Tibial nerve (tissue), 4 donors: ENCODE results near the gene ADCY6. TPM values are rescaled to one million over a fixed set of nuclear protein-coding genes. Genes with fewer than 3 reads are reported as not detected.

ENCODE experiments used
- DNase-seq, 2 donors: peaks; one replicate each; pipeline ENCODE4 v3.0.0-alpha.2; 2019; ENCODE audit warnings: low spot score in 2 of 2
- H3K27ac ChIP-seq, 4 donors: fragments of 200-600 bp; sonication (generic) in 3 of 4; one replicate each; pipeline ENCODE4 v1.5.1; 2017 to 2019; ENCODE audit warnings: mild to moderate bottlenecking in 1 of 4
- H3K27me3 ChIP-seq, 2 donors: fragments of 200-600 bp; sonication (generic) in 1 of 2; one replicate each; pipeline versions ENCODE4 v1.5.1 to v1.6.0; 2017 to 2019
- H3K36me3 ChIP-seq, 3 donors: fragments of 200-600 bp; sonication (generic); one replicate each; pipeline ENCODE4 v1.5.1; 2018 to 2019
- H3K4me1 ChIP-seq, 4 donors: fragments of 200-600 bp; sonication (generic) in 3 of 4; one replicate each; pipeline ENCODE4 v1.5.1; 2017 to 2019
- H3K4me3 ChIP-seq, 4 donors: fragments of 200-600 bp; sonication (generic) in 3 of 4; one replicate each; pipeline ENCODE4 v1.5.1; 2017 to 2019; ENCODE audit warnings: mild to moderate bottlenecking in 1 of 4, moderate library complexity in 1 of 4
- H3K9me3 ChIP-seq, 4 donors: fragments of 200-600 bp; sonication (generic) in 3 of 4; one replicate each; pipeline ENCODE4 v1.5.1; 2017 to 2019
- EP300 ChIP-seq, 2 donors: sonication (generic); formaldehyde crosslinking; IDR thresholded peaks; one replicate each; pipeline ENCODE4 v1.6.1; 2017; ENCODE audit warnings: antibody characterized with exemption in 2 of 2, mild to moderate bottlenecking in 1 of 2
- POLR2A ChIP-seq, 2 donors: fragments of 450-650 bp; IDR thresholded peaks; one replicate each; pipeline ENCODE4 v1.6.1; 2017; ENCODE audit warnings: antibody characterized with exemption in 2 of 2, mild to moderate bottlenecking in 2 of 2, moderate library complexity in 2 of 2
- WGBS, 2 donors: methylation state at CpG; one replicate each; pipeline ENCODE4 v1.1.5; 2018; 5-methylcytosine and 5-hydroxymethylcytosine counted together
- total RNA-seq, 4 donors: library from RNA; depleted of rRNA; stranded (reverse); fragments of >200 nt; gene quantifications; one replicate each; pipeline ENCODE4 v1.1.0, GENCODE V29; 2016
- TF ChIP-seq, protein P1 (sequence below), 5 experiments: fragments of 200-600 bp in 3 of 5; fragments of 450-650 bp in 2 of 5; sonication (generic) in 3 of 5; IDR thresholded peaks; one replicate each; pipeline ENCODE4 v1.5.1; 2016 to 2019; ENCODE audit warnings: antibody characterized with exemption in 5 of 5, mild to moderate bottlenecking in 3 of 5, moderate library complexity in 2 of 5

Gene ADCY6
- total RNA-seq, 4 donors from 2014 or later: 53.3 to 74.7 (median 57.1) TPM

DNA sequence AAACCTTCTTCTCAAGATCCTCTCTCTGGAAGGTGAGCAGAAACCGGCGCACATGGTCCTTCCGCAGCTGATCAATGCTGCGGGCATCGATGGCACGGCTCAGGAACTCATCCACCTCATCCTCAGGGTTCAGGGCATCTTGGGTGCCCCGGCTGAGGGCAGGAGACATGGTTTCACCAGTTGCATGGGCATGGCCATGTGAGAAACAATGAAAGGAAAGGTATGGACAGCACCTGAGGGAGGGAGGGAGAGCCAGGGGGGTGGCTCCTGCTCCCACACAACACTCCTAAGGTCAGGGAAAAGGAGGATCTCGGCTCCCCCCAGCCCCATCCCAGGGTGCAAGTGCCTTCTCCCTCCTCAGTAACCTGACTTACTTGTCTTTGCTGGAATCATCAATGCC, 13.6 kb downstream of the ADCY6 start:
- H3K27ac ChIP-seq: no peak overlapping the region
- peaks cover 0 to 32% (median 15%) of the 10 kb centered on the region in 4 donors for H3K4me1 ChIP-seq
- no peaks in the 10 kb centered on the region for H3K9me3 ChIP-seq
- no peak for TF ChIP-seq POLR2A (IDR thresholded peaks at IDR 0.05)
- TF ChIP-seq, protein P1, sequence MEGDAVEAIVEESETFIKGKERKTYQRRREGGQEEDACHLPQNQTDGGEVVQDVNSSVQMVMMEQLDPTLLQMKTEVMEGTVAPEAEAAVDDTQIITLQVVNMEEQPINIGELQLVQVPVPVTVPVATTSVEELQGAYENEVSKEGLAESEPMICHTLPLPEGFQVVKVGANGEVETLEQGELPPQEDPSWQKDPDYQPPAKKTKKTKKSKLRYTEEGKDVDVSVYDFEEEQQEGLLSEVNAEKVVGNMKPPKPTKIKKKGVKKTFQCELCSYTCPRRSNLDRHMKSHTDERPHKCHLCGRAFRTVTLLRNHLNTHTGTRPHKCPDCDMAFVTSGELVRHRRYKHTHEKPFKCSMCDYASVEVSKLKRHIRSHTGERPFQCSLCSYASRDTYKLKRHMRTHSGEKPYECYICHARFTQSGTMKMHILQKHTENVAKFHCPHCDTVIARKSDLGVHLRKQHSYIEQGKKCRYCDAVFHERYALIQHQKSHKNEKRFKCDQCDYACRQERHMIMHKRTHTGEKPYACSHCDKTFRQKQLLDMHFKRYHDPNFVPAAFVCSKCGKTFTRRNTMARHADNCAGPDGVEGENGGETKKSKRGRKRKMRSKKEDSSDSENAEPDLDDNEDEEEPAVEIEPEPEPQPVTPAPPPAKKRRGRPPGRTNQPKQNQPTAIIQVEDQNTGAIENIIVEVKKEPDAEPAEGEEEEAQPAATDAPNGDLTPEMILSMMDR (IDR thresholded peaks at IDR 0.05): no peak
- TF ChIP-seq EP300 (IDR thresholded peaks at IDR 0.05): no peak
- peaks cover 0 to 78% (median 5%) of the 10 kb centered on the region in 3 donors for H3K36me3 ChIP-seq
- H3K4me3 ChIP-seq: no peak overlapping the region
- no peaks in the 10 kb centered on the region for H3K27me3 ChIP-seq
- WGBS, 2 donors: 92 to 94% methylated on average over 8 of the region's 8 CpGs
- DNase-seq: no peak

DNA sequence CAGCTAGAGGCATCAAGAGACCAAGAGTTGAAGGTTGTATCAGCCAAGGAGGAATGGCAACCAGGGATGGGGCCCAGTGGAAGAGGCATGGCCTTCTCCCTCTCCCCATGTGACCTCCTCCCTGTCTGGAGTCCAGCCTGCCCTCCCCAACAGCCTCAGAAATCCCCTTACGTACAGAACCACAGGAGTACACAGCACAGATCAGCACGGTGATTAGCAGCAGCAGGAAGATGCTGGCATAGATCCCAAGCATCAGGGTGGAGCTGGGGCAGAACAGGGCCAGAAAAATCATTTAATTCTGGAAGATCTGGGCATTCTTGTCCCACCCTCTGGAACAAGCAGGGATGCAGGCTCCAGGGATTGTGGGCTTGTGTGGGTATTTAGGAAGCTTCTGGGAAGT, 14.4 kb downstream of the ADCY6 start:
- Histone ChIP-seq H3K9me3 (no peaks in the 10 kb centered on the region), H3K27ac (no peak overlapping the region)
- WGBS, 2 donors: 28 to 31% methylated on average over 2 of the region's 2 CpGs

DNA sequence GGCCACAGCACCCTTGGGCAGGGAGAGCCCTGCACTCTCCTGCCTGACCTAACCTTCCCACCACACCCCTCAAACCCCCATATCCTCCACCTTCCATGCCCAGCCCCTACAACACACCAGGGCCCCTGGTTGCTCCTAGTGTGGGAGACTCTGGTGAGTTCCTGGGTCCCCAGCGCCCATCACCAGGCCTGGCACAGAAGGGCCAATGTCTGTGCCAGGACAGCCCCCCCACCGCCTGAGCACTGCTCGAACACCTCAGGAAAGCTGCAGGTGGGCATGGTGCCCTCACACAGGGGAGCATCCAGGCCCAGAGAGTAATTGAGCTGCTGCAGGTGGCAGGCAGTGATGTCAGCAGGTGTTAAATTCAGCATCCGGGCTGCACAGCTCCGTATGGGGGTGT, 15.2 kb downstream of the ADCY6 start:
- Histone ChIP-seq H3K36me3 (peaks cover 0 to 92% (median 8%) of the 10 kb centered on the region in 3 donors), H3K27ac (no peak overlapping the region), H3K4me3 (no peak overlapping the region), H3K27me3 (no peaks in the 10 kb centered on the region), H3K9me3 (no peaks in the 10 kb centered on the region), H3K4me1 (peaks cover 0 to 16% (median 3%) of the 10 kb centered on the region in 4 donors)
- TF ChIP-seq POLR2A (IDR thresholded peaks at IDR 0.05): no peak
- no peak for TF ChIP-seq EP300 (IDR thresholded peaks at IDR 0.05)
- TF ChIP-seq, protein P1 (IDR thresholded peaks at IDR 0.05): no peak
- 91 to 93% methylated on average over 5 of the region's 5 CpGs for WGBS, 2 donors
- no peak for DNase-seq

More for the DNA sequence above, 14.4 kb downstream of the ADCY6 start:
- peaks cover 0 to 86% (median 5%) of the 10 kb centered on the region in 3 donors for H3K36me3 ChIP-seq
- H3K4me3 ChIP-seq: no peak overlapping the region
- TF ChIP-seq POLR2A (IDR thresholded peaks at IDR 0.05): no peak
- TF ChIP-seq EP300 (IDR thresholded peaks at IDR 0.05): no peak
- TF ChIP-seq, protein P1 (IDR thresholded peaks at IDR 0.05): no peak
- no peak for DNase-seq
- no peaks in the 10 kb centered on the region for H3K27me3 ChIP-seq
- H3K4me1 ChIP-seq: peaks cover 0 to 24% (median 7%) of the 10 kb centered on the region in 4 donors

DNA sequence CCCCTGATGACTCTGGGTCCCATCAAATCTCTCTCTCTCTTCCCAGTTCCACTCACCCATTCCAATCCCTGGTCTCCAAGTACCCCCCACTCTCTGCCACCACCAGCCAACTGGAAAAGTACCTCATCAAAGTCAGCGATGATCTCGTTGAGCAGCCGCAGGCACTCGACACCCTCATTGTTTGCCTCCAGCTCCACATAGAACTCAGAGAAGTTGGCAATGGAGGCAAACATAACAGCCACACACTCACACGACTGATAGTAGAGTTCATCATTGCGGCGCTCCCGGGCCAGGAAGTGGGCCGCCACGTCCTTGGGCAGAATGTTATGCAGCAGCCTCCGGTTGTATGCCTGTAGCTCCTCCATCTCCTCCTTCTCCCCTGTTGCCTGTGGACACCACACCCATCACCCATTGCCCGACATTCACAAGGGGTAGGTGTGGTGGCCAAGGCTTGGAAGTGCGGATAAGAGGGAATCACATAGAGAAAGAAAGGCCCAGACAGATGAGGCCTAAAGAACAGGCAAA, 17.2 kb downstream of the ADCY6 start:
- Histone ChIP-seq H3K9me3 (no peaks in the 10 kb centered on the region), H3K36me3 (peaks cover 0 to 97% (median 12%) of the 10 kb centered on the region in 3 donors)

DNA sequence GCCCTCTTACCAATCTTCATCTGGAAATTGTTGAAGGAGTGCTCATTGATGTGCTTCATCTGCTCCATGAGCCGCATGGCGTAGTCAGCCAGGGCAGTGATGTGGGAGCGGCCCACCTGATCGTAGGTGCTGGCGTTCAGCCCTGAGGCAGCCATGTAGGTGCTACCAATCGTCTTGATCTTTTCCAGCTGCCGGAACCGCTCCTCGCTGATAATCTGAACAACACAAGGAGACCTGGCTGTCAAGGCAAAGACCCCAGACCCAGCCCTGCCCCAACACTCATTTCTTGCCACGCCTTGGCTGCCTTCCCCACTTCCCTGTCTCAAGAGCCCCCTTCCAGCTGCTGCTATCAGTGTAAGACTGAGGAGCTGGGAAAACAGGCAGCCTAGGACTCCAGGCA, 18.1 kb downstream of the ADCY6 start:
- Histone ChIP-seq H3K27me3 (no peaks in the 10 kb centered on the region), H3K4me1 (peaks cover 0 to 35% (median 12%) of the 10 kb centered on the region in 4 donors), H3K4me3 (no peak overlapping the region), H3K36me3 (peaks cover 0 to 97% (median 12%) of the 10 kb centered on the region in 3 donors), H3K27ac (no peak overlapping the region), H3K9me3 (no peaks in the 10 kb centered on the region)
- TF ChIP-seq EP300 (IDR thresholded peaks at IDR 0.05) (no peak), POLR2A (IDR thresholded peaks at IDR 0.05) (no peak)
- TF ChIP-seq, protein P1 (IDR thresholded peaks at IDR 0.05): no peak
- DNase-seq: no peak
- 95% methylated on average over 7 to 10 of the region's 10 CpGs for WGBS, 2 donors

More for the DNA sequence above, 17.2 kb downstream of the ADCY6 start:
- no peak overlapping the region for H3K4me3 ChIP-seq
- no peak for DNase-seq
- H3K4me1 ChIP-seq: peaks cover 0 to 26% (median 6%) of the 10 kb centered on the region in 4 donors
- TF ChIP-seq, protein P1 (IDR thresholded peaks at IDR 0.05): no peak
- no peak for TF ChIP-seq POLR2A (IDR thresholded peaks at IDR 0.05)
- TF ChIP-seq EP300 (IDR thresholded peaks at IDR 0.05): no peak
- H3K27me3 ChIP-seq: no peaks in the 10 kb centered on the region
- WGBS, 2 donors: 90% methylated on average over 13 of the region's 13 CpGs
- H3K27ac ChIP-seq: no peak overlapping the region
